ENCODE data around the gene SLC9C1. TPM values are rescaled to one million over a fixed set of nuclear protein-coding genes. Genes with fewer than 3 reads are reported as not detected.

Gene SLC9C1
- total and polyA plus RNA-seq, 7 donors = 0.01 to 0.32 (median 0.17) TPM; not detected in 2

DNA sequence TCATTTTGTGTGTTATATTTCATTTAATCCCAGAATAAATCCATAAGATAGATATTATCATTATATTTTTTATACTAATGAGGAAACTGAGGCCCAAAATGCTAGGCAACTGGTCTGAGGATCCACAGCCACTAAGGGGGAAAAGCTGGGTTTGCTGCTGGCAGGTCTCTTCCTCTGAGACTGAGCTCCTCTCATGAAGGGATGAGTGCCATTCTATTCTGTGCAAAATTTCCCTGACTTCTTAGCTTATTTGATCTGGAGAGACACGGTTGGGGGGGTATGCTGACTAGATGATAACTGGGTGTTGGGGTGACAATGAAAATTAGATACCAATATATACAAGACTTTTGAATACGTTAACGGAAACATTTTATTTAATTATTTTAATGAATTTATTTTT lies 162.9 kb downstream of the SLC9C1 start:
- TF ChIP-seq, protein P1, sequence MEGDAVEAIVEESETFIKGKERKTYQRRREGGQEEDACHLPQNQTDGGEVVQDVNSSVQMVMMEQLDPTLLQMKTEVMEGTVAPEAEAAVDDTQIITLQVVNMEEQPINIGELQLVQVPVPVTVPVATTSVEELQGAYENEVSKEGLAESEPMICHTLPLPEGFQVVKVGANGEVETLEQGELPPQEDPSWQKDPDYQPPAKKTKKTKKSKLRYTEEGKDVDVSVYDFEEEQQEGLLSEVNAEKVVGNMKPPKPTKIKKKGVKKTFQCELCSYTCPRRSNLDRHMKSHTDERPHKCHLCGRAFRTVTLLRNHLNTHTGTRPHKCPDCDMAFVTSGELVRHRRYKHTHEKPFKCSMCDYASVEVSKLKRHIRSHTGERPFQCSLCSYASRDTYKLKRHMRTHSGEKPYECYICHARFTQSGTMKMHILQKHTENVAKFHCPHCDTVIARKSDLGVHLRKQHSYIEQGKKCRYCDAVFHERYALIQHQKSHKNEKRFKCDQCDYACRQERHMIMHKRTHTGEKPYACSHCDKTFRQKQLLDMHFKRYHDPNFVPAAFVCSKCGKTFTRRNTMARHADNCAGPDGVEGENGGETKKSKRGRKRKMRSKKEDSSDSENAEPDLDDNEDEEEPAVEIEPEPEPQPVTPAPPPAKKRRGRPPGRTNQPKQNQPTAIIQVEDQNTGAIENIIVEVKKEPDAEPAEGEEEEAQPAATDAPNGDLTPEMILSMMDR (IDR thresholded peaks at IDR 0.05) = no peak
- Histone ChIP-seq H3K9me3 (no peaks in the 10 kb centered on the region), H3K27ac (no peak overlapping the region), H3K4me3 (no peak overlapping the region), H3K4me1 (no peaks in the 10 kb centered on the region), H3K27me3 (ENCODE audit: insufficient read depth in 3 of 3, low read length in 2 of 3) (no peaks in the 10 kb centered on the region), H3K36me3 (ENCODE audit: insufficient read depth in 1 of 2, low read depth in 1 of 2) (no peaks in the 10 kb centered on the region)
- 88 to 94% (median 93%) methylated on average over 3 of the region's 3 CpGs for WGBS, 3 donors
- DNase-seq (no peak), ATAC-seq (no peak)
- intact Hi-C loops (cut with DNase I) = no loop called here

DNA sequence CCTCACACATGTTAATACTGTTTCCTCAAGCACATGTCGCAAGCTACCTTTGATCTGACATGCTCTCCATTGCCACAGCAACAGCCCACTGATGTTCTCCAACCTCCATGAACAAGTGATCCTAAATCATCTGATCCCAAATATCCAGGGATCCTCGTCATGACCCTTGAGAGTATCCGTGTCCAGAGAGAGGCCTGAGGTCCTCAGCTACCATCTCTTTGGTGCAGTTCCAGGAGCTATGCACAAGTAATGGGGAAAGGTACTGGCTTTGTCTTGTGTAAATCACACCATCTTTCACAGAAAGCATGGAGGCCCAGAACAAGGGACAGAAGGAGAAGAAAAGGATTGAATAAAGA lies 163.4 kb downstream of the SLC9C1 start:
- Histone ChIP-seq H3K27me3 (ENCODE audit: insufficient read depth in 3 of 3, low read length in 2 of 3) (no peaks in the 10 kb centered on the region), H3K36me3 (ENCODE audit: insufficient read depth in 1 of 2, low read depth in 1 of 2) (no peaks in the 10 kb centered on the region), H3K4me1 (no peaks in the 10 kb centered on the region), H3K27ac (no peak overlapping the region), H3K9me3 (no peaks in the 10 kb centered on the region), H3K4me3 (no peak overlapping the region)
- 82 to 91% (median 89%) methylated on average over 3 of the region's 3 CpGs for WGBS, 3 donors
- ATAC-seq (no peak), DNase-seq (no peak)
- TF ChIP-seq, protein P1 (IDR thresholded peaks at IDR 0.05) = no peak
- intact Hi-C loops (cut with DNase I) = no loop called here

DNA sequence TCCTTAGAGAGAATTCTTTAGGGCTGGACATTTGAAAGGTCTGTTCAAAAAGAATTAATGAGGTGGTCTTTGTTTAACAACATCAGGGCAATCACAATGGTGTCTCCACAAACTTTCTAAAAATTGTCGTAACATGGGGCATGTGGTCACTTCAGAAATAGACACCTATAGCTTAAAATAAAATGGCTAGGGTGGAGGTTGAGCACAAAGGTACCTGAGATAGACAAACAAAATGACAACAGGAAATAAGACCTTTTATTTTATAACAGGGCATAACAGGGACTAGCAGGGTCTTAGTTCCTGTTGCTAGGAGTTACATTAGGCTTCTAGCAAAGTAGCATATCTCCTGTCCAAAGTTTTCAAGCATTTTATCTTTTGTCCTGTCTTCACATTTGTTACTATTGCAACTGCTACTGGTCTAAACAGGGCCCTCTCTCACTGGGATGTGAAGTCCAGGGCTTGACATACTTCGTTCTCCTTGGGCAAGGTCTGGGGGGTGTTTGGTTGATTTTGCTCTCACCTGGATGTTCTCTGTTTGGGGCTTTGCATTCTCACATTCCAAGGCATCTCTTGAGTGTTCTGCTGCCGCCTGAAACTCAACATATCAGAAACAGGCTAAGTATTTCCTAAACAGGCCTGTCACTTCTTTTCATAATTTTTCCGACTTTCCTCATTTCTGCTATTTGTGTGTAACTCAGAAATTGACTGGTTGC lies 163.9 kb downstream of the SLC9C1 start:
- intact Hi-C loops (cut with DNase I) = no loop called here

DNA sequence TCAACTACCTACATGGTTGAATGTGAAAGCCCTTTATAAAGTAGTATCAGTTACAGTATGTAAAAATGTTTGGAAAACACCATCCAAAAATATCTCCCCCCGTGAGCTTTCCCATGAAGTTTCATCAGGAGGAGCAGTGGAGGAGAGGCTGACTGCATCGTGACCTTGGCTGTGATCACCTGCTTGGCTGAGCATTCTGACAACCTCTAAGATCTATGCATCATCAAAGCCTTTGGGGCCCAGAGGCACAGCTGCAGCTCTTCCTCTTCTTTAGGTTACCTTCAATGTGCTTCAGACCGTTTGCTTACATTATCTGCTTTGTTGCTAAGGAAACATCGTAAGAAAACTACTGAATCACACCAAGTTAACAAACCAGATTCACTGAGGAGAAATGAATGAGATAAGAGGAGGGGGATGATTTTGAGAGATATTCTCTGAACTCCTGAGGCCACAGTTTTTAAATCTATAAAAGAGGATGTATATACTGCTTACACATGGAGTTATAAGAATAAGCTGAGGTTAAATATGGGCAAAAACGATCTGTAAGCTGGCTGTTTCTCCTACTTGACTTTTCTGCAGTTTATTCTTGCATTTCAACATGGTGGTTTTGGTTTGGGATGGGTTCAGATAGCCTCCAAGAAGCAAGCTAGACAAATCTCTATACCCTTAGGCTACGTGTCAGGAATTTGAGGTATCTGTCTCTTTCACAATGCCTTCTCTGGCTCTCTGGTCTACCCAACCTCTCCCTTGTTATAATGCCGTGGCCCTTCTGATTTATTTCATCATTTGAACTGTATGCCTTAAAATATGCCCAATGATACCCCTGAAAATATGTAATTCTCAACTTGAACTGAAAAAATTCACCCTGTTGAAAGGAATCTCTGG lies 164.9 kb downstream of the SLC9C1 start:
- TF ChIP-seq, protein P1 (IDR thresholded peaks at IDR 0.05) = no peak
- H3K4me3 ChIP-seq = no peak overlapping the region
- H3K27me3 ChIP-seq (ENCODE audit: insufficient read depth in 3 of 3, low read length in 2 of 3) = no peaks in the 10 kb centered on the region
- ATAC-seq = no peak
- no peaks in the 10 kb centered on the region for H3K4me1 ChIP-seq
- intact Hi-C loops (cut with DNase I) = no loop called here
- no peak for DNase-seq
- H3K27ac ChIP-seq = no peak overlapping the region
- H3K36me3 ChIP-seq (ENCODE audit: insufficient read depth in 1 of 2, low read depth in 1 of 2) = no peaks in the 10 kb centered on the region
- no peaks in the 10 kb centered on the region for H3K9me3 ChIP-seq
- WGBS, 3 donors = 69 to 74% (median 70%) methylated on average over 7 of the region's 7 CpGs

More for the DNA sequence above, 163.9 kb downstream of the SLC9C1 start:
- WGBS, 3 donors = 88 to 92% (median 89%) methylated on average over 4 of the region's 4 CpGs
- TF ChIP-seq, protein P1 (IDR thresholded peaks at IDR 0.05) = no peak
- H3K27me3 ChIP-seq (ENCODE audit: insufficient read depth in 3 of 3, low read length in 2 of 3) = no peaks in the 10 kb centered on the region
- no peak for ATAC-seq
- H3K4me3 ChIP-seq = no peak overlapping the region
- H3K4me1 ChIP-seq = no peaks in the 10 kb centered on the region
- DNase-seq = no peak
- H3K27ac ChIP-seq = no peak overlapping the region
- no peaks in the 10 kb centered on the region for H3K9me3 ChIP-seq
- H3K36me3 ChIP-seq (ENCODE audit: insufficient read depth in 1 of 2, low read depth in 1 of 2) = no peaks in the 10 kb centered on the region
